Measurements from ENCODE around the gene CD247.
"Not testable (repeated sequence)": the region's sequence is repeated elsewhere in the genome, so short reads cannot be mapped to it uniquely, and the experiment has no call there.

CD247 gene

GRCh38 chr1:167561753-167562152 lies 43.4 kb upstream of the CD247 start:
- TF ChIP-seq, protein P1, sequence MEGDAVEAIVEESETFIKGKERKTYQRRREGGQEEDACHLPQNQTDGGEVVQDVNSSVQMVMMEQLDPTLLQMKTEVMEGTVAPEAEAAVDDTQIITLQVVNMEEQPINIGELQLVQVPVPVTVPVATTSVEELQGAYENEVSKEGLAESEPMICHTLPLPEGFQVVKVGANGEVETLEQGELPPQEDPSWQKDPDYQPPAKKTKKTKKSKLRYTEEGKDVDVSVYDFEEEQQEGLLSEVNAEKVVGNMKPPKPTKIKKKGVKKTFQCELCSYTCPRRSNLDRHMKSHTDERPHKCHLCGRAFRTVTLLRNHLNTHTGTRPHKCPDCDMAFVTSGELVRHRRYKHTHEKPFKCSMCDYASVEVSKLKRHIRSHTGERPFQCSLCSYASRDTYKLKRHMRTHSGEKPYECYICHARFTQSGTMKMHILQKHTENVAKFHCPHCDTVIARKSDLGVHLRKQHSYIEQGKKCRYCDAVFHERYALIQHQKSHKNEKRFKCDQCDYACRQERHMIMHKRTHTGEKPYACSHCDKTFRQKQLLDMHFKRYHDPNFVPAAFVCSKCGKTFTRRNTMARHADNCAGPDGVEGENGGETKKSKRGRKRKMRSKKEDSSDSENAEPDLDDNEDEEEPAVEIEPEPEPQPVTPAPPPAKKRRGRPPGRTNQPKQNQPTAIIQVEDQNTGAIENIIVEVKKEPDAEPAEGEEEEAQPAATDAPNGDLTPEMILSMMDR (IDR thresholded peaks at IDR 0.05; ENCODE audit: insufficient read depth, low read depth, low read length, missing control alignments) = no peak
- DNase-seq (ENCODE audit: low read depth) = no peak
- no peak overlapping the region for H3K4me3 ChIP-seq (ENCODE audit: low read length)

GRCh38 chr1:167555971-167556714 lies 37.8 kb upstream of the CD247 start:
- TF ChIP-seq, protein P1 (IDR thresholded peaks at IDR 0.05; ENCODE audit: insufficient read depth, low read depth, low read length, missing control alignments) = peak; percentile 94
- no peak overlapping the region for H3K4me3 ChIP-seq (ENCODE audit: low read length)
- peak; percentile 96 for DNase-seq (ENCODE audit: low read depth)

- not testable (repeated sequence) for DNase-seq (ENCODE audit: low read depth); H3K4me3 ChIP-seq (ENCODE audit: low read length)
These were observed 36.7 kb upstream of the CD247 start for GRCh38 chr1:167555072-167555471.

DNA sequence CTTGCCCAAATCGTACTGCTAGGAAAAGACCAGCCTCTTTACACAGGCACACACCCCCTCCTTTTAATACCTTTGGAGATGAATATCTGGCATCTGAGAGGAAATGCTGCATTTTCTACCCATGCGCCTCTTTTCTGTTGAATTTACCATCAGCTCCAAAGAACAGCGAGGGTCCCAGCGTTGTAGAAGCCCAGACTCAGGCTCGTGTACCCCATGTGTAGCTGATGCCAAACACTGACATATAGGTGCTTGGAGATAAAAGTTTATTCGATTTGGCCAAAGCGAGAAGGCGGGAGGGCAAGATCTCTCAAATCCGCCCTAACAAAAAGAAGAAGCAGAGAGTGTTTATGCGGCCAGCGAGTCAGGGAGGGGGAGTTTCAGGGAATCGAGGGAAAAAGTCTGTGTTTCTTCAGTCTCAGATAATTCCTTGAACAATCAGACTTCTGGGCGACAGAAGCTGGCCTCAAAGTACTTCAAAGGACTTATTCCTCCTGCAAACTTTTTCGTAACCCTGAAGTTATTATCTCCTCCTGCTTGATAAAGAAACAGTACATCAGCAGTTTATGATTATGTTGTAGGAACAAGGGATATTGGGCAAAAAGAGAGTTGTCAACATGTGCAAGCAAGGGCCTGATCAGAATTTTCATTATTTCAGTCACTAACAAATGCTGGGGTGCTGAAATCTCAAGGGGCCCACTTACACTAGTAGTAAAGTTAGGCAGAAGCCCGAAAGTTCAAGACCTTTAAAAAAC lies 35.9 kb upstream of the CD247 start:
- H3K4me3 ChIP-seq (ENCODE audit: low read length) = peak overlapping the region; percentile 54
- TF ChIP-seq, protein P1 (IDR thresholded peaks at IDR 0.05; ENCODE audit: insufficient read depth, low read depth, low read length, missing control alignments) = no peak
- no peak for DNase-seq (ENCODE audit: low read depth)

DNA sequence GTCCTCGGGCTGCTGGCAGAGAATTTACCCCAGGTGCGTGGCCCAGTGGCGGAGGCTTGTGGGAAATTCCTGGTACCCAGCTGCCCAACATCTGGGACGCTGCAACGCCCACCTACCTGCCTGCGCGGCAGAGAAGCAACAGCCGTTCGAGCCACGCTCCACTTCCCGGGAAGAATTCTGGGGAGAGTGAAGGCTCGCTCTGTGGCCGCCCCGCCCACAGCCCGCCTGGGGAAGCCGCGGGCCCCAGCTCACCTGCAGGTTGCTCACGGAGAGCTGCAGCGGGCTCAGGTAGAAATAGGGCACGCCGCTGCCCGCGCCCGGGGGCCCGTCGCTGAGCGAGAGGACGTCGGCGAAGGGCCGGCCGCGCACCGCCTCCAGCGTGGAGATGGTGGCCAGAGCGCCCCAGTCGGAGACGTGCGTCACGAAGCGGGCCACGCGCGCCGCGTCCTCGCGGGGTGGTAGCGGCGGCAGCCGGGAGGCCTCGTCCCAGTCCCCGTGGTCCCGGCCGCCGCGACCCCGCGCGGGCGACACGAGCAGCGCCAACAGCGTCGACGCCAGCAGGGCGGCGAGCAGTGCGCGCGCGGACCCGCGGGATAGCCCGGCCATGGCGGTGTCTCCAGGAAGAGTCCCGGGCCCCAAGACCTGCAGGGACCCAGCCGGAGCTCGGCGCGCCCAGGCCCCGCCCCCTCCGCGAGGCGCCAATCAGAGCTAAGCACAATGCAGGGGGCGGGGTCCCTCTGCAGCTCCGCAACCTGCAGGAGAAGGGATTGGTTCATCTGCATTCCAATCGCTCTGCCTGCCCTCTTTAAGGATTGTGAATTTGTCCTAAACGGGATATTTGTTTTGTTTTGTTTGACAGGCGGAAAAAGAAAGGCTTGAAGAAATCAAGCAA lies 35.1 kb upstream of the CD247 start, which contains the start of gene CREG1:
Gene CREG1, minus strand, starts transcription at position 627 of the 892 bp plus-strand sequence.
- peak; percentile 97 for DNase-seq (ENCODE audit: low read depth)
- TF ChIP-seq, protein P1 (IDR thresholded peaks at IDR 0.05; ENCODE audit: insufficient read depth, low read depth, low read length, missing control alignments) = no peak
- peak within 1 kb of the TSS; percentile 54 for H3K4me3 ChIP-seq (ENCODE audit: low read length)

- TF ChIP-seq, protein P1 (IDR thresholded peaks at IDR 0.05; ENCODE audit: insufficient read depth, low read depth, low read length, missing control alignments) = no peak
- peak; percentile 17 for DNase-seq (ENCODE audit: low read depth)
- H3K4me3 ChIP-seq (ENCODE audit: low read length) = no peak overlapping the region
These were observed 33.0 kb upstream of the CD247 start for GRCh38 chr1:167551362-167551761.
